HG03520 (cell line): ENCODE measurements around the gene ZNF175.

Experiments used
- ATAC-seq: cut with Tn5 transposase; IDR thresholded peaks from one replicate; pipeline ENCODE4 v1.9.1; 2021; ENCODE audit warnings: mild to moderate bottlenecking, moderate library complexity; ENCODE audit not compliant: unreplicated experiment

The ZNF175 gene

DNA sequence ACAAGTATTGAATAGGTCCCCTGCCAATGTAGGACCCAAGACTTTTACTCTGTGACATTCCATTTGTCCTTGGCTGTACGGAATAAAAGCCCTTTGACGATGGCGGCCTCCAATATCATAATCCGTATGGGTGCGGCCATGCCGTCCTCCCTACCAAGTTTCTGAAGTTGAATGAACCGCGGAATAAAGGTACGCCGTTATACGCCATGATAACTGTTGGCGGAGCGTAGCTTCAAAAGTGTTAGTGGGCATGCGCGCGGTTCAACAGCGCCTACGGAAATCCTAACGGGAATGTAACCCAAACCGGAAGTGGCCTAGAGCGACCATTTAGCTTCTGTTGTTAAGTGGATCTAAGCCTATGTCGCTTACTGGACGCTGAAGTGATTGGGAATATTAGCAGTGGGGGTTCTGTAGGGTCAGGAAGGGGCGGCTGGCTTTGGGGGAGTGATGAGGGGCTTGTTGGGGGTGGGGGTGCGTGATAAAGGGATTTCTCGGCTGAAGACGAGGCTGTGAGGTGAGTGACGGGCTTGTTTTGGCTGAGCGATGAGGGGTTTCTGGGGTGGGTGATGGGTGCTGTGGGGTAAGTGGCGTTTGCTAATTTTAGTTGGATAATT, at the start of gene ZNF175:
TSS of gene ZNF175 (plus strand) at position 322 of the 614 bp plus-strand sequence. CDS start 2,047 bp downstream, outside the sequence.
- ATAC-seq: peak; percentile 83

DNA sequence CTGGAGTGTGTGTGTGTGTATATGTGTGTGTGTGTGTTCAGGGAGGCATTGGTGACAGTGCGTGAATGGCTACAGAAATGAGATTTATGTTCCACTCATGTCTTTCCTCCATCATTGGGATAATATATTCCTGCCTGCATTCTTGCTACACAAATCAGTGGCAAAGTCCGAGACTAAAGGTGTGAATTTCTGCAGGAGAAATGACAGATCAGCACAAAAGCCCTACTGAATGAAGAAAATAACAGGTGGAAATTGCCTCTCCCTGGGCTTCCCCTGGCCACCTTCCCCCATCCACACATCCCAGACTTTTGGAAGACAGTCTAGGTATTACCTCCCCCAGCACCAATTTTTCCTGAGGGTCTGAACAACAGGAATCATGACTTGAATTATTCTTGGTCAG, 49.7 kb upstream of the ZNF175 start:
- ATAC-seq: no peak

DNA sequence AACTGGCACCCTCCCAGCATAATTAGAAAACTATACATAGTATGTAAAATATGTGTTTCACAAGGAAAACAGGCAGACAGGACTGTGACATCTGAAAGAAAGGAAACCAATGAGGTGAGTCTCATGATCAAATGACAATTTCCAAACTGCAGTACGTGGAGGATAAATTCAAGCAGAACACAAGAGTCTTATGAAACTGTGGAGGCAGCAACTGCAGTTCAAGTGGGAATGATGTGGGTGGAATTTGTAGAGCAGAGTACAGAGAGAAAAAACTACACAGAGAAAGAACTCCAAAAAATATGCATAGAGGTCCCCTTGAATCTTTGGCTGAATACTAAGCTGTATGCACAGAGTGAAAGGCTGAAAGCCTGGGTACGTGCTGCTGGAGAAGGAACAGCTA, 49.3 kb upstream of the ZNF175 start:
- ATAC-seq: no peak

DNA sequence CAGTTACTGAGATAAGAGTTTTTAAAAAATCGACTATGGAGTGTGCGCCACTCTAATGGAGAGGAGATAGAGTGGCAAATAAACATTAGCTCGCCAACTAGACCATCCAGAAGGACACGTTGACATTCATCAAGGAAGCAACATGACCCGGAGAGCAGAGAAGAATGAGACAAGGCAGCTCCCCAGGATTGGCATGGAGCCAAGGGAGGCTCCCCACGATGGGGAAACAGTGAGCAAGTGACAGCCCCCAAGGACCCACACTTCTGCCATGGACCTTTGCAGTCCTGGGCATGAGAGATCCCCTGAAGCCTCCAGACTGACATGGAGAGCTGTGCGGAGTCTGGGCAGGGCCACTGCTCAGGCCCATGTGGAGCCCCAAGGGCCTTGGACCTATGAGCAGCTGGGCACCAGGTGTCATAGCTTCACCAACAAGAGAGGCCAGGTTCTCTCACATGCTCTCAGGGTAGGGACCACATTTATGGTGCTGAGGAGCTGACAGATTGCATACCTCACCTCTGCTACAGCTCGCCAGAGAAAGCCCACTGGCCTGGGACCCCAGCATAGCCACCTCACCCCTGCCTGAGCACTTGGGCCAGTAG, 46.3 kb upstream of the ZNF175 start:
- ATAC-seq: no peak

DNA sequence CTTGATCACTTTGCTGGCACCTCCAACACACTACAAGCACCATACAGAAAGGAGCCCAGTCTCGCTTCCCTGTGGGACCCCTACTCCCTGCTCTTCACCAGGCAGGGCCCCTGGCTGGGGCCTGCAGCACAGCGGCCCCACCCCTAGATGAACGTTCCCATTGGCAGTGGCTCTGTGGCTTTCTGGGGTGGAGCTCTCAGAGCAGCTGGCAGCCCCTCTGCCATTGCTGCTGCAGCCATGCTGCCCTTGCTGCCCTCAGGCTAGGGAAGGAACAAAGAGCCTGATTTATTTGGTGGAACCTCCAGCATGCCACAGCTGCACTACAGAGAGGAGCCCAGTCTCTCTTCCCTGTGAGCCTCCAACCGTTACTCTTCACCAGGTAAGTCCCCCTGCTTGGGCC, 45.4 kb upstream of the ZNF175 start:
- no peak for ATAC-seq

DNA sequence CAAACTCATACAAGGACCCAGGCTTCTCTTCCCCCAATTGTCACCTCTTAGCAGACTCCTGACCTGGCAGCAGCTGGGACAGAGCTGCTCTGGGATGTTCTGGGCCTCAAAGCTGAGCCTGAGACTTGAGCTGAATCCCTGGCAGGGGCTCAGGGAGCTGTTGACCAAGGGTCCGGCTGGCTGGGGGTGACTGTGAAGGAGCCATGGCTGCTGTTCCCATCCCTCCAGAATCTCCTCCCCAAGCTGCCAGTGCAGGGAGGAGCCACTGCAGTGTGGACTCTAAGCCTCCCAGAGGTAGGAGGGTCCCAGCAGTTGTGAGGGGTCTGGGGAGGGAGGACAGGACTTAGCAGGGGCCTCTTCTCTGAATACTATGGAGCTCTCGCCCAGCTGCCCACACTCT, 41.8 kb upstream of the ZNF175 start:
- no peak for ATAC-seq

DNA sequence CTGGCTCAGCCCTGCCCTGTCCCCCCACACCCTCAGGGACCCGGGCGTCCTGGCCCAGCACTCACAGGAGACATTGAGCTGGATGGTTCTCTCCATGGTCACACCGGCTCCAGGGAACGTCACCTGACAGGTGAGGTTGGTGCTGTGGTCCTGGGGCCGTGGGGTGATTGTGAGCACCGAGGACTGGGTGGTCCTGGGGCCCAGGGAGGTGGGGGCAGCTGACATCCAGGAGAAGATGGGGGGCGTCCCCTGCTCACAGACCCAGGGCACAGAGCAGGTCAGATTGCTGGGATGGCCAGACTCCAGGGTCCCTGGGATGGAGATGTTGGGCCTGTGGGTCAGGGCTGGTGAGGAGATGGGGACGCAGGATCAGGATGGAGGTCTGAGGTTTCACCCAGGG, 40.5 kb upstream of the ZNF175 start:
- ATAC-seq: no peak

DNA sequence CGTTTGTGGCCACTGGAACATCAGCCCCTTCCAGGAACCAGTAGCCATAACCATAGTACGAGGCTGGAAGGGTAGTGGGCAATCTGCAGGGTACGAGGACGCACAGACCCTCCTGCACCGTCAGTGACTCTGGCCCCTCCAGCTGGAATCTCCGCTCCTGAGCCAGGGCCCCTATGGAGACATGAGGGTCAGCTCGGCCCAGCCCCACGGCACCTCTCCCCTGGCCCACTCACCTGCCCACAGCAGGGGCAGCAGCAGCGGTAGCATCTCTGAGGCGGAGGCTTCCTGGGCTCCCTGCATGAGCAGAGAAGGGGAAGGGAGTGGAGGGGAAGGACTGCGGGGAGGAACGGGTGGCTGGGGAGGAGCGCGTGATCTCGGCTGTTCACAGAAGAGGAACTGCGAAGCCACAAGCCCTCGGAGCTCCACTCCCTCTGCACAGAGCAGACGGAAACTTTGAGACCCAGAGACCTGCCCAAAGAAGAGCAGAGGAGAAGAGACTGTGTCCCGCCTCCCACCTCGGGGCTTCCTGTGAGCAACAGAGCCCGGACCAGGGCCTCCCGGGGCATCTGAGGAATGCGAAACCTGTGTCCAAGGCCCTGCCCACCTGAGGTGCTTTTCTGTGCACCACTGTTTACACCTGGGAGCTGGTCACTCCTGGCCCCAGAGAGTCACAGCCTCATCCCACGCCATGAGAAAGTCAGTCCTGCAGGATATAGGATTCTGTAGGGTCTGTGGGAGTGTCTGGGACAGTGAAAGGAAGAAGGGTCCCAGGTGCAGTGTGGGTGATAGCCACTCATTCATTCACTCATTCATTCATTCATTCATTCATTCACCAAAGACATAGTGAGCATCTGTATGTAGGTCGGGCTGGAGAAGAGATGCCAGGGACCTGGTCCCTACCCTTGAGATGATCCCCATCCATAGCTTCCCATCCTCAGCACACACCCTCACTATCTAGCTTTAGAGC, 39.5 kb upstream of the ZNF175 start, which contains the start of gene SIGLEC6:
TSS of gene SIGLEC6 (minus strand) at position 322 of the 967 bp plus-strand sequence. CDS start at position 300, 22 bp downstream.
- no peak for ATAC-seq

DNA sequence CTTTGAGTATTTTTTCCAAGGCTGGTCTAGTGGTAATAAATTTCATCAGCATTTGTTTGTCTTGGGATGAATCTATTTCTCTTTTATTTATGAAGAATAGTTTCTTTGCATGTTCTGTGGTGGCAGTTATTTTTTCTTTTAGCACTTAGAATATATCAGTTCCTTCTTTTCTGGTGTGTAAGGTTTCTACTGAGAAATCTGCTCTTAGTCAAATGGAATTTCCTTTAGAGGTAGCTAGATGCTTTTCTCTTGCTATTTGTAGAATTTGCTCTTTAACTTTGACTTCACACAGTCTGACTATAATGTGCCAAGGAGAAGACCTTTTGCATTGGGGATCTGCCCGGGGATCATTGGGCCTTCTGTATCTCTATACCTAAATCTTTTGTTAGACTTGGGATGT, 35.5 kb upstream of the ZNF175 start:
- ATAC-seq: no peak

DNA sequence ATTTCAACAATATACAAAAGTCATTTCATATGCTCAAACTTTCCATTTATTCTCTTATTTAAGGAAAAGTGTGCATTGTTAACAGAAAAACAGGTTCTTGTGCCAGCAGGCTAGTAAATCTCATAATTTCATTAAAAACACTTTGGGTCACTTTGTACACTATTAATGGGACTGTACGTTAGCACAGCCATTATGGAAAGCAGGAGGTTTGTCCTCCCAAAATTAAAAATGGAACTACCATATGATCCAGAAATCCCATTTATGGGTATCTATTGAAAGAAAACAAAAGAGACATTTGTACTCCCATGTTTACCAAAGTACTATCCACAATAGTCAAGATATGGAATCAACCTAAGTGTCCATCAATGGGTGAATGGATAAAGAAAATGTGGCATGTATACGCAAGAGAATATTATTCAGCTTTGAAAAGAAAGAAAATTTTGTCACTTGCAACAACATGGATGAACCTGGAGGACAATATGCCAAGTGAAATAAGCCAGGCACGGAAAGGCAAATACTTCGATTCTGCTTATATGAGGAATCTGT, 31.2 kb upstream of the ZNF175 start:
- ATAC-seq: no peak

DNA sequence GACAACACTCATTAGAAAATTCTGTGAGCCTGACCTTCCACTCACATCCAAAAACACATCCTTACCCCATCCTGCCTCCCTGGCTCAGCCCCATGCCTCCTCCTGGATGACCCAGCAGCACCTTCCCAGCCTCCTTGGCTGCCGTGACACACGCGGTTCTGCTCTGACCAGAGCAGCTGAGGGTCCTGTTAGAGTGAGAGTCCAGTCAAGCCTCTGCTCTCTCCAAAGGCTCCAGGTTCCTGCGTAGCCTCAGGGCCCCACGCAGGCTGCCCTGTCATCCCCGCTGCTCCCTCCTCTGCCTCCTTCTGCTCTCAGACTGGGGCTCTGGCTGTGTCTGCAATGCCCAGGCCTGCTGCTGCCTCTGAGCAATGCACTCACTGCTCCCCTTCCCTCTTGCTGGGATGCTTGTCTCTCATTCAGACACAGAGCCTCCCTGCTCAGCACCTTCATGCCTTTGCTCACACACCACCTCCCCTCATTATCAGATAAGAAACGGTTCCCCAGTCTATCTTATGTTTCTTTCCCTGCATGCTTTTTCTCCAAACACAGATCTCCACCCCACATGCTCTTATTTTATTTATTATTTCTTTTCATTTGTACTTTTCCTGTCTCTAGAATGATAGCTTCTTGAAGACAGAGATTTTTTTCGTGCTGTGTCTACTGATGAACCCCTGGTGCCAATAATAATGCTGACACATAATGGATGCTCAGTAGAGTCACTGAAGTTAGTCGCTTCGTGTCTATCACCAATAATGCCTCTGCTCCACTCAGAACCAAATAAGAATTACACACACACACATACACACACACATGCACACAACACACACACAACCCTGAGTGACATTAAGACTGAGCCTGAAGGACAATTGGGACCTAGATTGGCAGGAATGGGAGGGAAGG, 29.4 kb upstream of the ZNF175 start:
- ATAC-seq: no peak

DNA sequence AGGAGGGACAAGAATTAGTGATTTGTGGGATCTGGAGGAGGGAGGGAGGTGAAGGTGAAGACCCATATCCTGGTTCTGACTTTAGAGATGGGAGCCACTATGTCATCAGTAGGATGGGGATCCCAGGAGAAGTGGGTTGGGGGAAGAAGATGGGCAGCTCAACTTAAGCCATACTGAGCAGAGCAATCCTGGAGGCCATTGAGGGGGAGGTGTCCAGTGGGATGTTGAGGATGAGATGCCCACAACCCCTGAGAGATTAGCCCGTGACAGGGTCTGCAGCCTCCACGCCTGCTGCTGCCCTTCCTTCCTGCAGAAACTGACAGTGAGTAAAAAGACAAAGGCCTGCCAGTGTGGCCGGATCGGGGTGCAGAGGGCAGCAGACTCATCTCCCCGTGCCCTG, 28.4 kb upstream of the ZNF175 start:
- no peak for ATAC-seq

DNA sequence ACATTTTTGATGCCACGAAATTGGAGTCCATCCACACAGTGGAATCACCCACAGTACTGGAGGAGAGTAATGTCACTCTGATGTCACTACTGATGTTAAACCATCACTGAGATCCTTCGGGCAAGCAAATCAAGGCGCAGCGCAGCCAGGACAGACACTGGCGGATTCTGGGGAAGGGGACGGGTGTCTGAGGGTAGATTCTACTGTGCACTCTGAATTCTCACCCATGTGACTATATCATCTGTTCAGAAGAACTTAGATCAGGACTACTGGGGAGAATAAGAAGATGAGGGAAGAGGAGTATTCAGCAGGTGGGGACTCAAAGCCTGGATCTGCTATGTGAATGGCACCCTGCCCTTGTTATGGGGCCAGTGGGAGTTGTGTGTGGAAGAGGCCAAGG, 27.0 kb upstream of the ZNF175 start:
- no peak for ATAC-seq

DNA sequence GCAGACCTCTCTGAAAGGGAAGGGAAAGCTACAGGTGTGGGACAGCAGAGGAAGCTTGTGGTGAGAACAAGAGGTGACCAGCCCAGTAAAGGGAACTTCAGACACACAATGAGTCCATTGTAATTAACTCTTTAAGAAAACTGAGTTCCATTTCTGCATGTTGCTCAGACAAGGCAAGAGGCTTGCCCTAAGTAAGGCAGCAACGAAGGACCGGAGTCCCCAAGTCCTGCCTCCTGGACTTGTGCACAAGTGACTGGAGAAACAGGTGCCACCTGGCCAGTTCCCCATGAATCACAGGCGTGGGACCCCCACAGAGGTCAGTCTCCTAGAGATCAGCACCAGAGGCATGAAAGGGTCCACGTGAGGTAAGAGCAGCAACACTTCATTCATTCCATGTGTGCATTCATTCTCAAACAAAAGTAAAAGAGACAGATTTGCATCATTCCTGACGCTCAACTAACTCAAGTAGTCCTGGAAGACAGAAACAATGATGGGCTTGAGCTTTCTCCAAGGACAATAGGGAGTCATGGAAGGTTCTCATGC, 24.9 kb upstream of the ZNF175 start:
- ATAC-seq: no peak

DNA sequence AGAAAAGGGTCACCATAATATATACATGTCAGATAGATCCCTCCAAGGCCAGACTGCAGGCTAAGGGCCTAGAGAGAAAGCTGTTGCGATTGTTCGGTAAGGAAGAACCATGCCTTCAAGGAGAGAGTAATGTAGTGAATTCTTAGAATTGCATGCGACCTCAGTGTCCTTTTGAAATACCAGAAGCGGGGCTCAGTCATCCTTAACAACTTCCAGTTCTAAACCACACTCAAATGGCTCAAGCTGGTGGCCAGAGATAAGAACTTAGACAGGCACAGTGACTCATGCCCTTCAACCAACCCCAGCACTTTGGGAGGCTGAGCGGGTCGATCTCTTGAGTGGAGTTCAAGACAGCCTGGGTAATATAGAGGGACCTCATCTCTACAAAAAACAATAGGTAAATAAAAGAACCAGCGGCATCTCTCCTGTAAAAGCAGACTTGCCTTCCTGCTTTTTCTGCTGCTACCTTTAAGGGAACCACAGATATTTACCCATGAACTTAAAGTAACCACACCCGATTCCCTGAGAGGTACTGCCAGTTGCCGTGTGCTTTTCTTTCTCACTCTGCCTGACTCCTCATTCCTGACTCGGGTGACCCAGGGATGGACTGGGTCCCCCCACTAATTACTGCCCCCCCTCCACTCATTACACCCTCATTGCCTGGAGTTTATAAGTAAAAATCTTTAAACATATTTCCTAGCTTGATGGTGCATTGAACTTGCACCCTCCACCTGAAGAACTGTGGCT, 24.3 kb upstream of the ZNF175 start:
- ATAC-seq: no peak

DNA sequence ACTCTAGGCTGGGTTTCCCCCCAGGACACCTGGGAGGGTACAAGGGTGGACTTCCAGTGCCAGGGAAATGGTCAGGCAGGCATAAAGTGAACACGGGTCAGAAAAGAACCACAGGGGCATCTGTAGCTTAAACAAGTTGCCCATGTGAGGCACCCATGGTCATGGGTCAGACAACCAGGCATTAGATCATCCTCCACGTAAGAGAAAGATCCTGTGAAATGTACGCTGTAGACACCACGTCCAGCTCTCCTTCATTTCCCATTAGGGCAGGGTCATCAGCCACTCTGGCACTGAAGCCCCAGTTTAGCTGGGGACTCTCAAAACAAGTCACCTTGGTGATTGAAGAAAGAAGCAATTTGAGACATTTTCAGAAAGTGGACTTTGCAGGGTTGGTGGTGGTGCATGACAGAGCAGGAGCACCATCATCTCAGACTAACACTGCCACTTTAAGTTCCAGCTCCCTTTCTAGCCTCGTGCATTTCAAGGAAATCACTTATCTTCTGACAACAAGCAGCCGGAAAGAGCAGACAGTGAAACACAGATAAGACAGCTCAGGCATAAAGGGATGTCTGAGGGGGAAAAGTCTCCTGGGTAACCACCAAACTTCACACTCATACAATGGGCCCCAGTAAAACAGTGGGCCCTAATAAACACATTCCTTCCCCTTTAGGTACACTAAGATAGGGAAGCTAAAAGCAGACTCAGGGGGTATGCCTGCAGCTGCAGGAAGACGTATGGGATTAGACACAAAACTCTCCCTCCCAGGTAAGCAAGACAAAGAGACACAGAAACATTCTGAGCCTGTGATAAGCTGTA, 23.5 kb upstream of the ZNF175 start:
- no peak for ATAC-seq

DNA sequence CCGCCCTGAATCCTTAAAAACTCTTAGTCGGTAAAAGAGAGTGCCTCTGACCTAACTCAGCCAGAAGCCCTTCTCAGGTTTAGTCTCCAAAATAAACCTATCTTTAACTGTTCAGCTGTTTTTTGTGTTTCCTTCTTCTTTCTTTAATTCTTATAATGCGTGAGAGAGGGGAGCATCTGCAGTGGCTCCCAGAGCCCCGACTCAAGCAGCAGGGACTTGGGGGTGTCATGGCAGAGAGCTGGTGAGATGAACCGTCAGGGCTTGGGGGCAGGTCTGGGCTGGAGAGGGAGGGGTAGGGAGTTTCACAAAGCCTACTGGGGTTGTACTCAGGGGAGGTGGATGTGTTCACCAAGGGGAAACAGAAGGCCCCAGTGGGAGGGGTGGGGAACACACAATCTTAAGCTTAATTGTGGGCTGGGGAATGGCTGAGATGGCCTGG, 22.9 kb upstream of the ZNF175 start:
- no peak for ATAC-seq

DNA sequence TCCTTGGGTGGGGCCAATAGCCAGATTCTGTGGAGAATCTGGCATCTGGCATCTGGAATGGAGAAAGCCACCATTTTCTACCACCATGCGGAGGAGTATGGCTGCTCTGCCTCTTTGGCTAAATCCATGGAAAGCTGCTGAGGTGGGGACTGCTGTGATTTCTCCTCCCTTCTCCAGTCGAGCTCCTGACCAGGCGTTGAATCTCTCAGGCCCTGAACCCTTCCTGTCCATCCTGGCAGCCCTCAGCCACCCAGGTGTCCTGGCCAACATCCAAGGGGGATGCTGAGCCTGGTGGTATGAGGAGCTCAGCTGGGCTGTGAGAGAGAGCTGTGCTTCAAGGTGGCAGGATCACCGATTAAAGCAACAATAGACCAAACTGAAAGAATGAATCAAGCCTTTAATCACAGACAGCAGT, 22.2 kb upstream of the ZNF175 start:
- ATAC-seq: no peak
